ENCODE measurements around the gene PTCH2.
"Not testable (repeated sequence)": the region's sequence is repeated elsewhere in the genome, so short reads cannot be mapped to it uniquely, and the experiment has no call there.

Gene PTCH2

GRCh38 chr1:44839576-44839975, 3.5 kb downstream of the PTCH2 start:
- DNase-seq, result no peak

DNA sequence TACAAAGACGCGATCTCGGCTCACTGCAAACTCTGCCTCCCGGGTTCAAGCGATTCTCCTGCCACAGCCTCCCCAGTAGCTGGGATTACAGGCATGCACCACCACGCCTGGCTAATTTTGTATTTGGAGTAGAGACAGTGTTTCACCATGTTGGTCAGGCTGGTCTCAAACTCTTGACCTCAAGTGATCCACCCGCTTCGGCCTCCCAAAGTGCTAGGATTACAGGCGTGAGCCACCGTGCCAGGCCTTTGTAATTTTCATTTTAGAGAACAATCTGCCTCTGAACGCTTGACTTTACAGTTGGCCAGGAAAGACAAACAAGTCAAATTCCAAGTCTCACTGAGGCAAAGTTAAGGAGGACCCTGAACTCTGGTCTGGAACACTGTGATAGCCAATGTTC, 4.8 kb downstream of the PTCH2 start:
- not testable (repeated sequence) for DNase-seq

GRCh38 chr1:44835738-44836675, 7.0 kb downstream of the PTCH2 start:
- peak; percentile 91 to 95 for DNase-seq

GRCh38 chr1:44834328-44834727, 8.7 kb downstream of the PTCH2 start:
- DNase-seq, result no peak

DNA sequence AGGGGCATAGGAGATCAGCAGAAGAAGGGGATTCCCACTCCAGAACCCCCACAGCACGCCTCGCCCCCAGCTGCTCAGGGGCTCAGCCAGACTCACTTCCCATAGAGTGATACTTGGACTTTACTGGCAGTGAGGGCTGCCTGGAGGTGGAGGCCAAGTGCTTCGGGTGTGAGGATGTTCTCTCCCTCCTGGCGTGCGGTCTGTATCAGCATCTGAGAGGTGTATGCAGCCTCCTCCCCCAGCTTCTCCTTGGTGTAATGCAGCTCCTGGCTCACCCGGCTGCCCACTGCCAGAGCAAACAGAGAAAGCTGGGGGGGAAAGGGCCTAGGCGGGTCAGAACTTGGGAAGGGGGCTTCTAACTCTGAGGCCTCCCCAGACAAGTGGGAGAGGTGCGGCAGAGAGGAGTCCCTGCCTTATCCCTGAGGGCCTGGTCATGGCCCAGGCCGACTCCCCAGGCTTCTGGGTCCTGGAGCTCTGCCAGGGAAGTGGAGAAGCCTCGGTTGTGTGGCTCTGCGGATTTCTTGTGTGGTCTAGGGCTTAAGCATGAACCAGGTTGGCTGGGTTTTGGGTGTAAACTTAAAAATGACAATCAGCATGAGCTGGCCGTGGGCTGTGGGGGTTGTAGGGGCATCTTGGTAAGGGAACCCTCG, 10.9 kb downstream of the PTCH2 start:
- no peak for DNase-seq

GRCh38 chr1:44831516-44831915, 11.5 kb downstream of the PTCH2 start:
- DNase-seq, result no peak

DNA sequence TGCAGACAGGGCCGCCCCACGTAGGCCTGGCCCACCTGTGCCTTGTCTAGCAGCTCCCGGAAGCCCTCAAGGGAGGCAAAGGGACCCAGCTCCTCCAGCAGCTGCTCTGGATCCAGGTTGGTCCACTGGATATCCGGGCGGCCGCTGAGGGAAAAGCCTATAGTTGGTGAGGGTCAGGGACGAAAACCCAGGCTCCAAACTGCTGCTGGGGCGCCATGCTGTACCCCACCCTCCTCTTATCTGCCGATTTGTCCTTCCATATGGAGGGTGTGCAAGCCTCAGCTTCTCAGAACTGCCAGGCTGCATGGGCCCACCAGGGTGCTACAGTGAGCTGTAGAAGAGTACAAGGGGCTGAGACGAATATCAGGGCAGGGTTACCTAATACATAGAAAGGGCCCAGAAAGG, 12.2 kb downstream of the PTCH2 start:
- no peak for DNase-seq

GRCh38 chr1:44829506-44830384, 13.3 kb downstream of the PTCH2 start:
- DNase-seq, result no peak

DNA sequence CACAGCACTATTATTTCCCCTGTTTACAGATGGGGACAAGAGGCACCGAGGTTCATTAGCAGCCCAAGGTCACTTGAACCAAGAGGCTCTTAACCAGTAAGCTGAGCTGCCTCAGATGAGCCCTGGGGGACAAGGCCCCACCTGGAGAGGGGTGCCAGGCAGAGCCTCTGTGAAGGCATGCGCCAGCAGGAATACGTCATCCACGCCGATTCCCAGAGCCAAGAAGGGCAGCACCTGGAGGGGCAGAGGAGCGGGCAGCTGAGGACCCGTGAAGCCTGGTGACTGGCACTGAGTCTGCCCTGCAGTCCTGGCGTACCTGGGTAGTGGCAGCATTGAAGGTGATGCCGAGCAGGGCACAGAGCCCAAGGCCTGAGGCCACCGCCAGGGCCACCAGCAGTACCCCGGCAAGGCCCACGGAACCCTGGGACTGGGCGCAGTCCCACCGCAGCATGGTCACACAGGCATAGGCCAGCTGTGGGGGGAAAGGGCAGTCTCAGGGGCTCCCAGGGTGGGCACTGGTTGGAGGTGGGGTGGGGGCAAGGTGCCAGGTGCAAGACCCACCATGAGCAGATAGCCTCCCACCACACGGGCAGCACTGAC, 14.1 kb downstream of the PTCH2 start:
- no peak for DNase-seq

DNA sequence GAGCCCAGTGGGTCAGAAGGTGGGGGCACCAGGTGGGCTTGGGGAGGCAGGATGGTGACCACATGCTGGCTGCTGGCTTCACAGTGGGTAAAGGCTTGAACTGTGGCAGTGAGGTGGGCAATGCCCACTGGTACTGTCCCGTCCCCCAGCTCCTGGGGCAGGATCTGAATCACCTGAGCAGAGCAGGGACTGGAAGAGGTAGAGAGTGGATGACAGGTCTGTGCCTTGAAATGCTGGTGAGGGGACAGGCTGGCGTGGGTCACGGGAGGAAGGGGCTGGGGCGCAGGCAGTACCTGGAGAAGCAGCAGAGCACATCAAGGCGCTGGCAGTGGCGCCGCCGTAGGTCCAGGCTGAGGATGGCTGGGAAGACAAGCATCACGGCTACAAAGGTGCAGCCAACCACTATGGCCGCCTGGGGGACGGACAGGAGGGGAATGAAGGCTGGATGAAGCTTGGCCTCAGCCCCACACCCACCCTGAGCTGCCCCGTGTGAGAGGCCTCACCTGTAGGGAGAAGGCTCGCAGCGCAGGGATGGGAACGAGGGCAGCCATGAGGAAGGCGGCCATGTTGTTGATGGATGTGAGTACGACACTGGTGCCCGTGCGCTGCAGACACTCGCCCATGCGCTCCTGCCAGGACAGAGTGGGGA, 14.9 kb downstream of the PTCH2 start:
- no peak for DNase-seq

DNA sequence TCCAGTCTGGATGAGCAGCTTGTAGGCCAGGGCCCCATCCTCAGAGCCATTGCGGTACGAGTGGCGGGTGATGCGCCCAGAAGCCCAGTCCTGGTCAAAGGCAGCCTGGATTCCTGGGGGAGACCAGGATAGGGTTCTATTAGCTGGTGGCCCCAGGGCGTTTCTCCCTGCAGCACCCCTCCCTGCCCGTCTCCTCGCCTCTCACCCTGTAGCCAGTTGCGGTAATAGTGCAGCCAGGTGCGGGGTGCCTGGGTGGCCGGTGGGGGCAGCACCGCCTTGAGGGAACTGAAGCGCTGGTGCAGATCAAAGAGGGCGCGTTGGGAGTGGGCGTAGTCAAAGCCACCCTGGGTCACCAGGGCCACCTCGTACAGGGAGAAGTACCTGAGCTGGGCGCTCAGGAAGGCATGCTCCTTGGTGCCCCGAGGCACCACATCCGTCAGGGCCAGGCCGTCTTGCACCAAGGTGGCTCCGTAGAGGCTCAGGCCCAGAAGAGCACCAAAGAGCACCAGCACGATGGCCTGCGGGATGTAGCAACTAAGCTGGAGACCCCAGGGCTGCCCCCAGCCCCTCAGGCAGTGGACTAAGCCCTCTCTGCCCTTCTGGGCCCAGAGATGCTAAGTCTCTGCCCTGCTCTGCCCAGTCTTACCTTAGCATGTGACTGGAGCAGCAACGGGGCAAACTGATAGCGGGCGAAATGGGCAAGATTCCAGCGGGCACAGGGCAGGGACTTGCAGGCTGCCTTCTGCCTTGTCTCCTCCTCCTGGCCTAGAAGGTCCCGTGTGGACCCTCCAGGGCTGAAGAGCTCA, 15.7 kb downstream of the PTCH2 start:
- no peak for DNase-seq

- DNase-seq, result no peak
These were observed 16.5 kb downstream of the PTCH2 start for GRCh38 chr1:44826375-44827196.

GRCh38 chr1:44824392-44824791, 18.7 kb downstream of the PTCH2 start:
- DNase-seq, result not testable (repeated sequence)

GRCh38 chr1:44822981-44823451, 20.0 kb downstream of the PTCH2 start:
- no peak for DNase-seq

- no peak for DNase-seq
These were observed 20.8 kb downstream of the PTCH2 start for GRCh38 chr1:44822131-44822701.

DNA sequence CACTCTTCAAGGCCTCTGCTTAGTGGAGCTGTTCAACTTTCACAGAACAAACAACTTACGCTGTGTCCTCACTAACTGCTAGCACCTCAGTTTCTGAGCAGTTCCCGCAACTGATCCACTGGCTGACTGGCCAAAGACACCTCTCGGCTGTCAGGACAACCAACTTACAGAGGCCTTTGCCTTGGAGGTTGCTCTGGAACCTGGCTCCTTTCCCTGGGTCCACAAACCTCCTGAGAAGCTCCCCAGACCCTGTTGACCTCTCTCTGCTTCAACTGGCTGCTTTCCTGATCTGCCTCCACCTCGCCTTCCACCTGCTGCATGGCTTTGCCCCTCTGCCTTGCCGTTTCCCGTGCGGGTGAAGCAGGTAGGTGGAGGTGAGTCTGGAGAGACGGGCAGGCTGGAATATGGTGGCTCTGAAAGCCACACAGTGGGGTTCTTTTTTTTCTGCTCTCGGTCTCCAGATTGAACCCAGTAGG, 21.8 kb downstream of the PTCH2 start:
- DNase-seq, result no peak

- peak in 1 of 2 donors; percentile 11 for DNase-seq
These were observed 22.5 kb downstream of the PTCH2 start for GRCh38 chr1:44820328-44821239.

- peak; percentile 82 to 84 for DNase-seq
These were observed 23.3 kb downstream of the PTCH2 start for GRCh38 chr1:44819608-44820327.

Measured in stimulated activated CD4-positive, alpha-beta T cell treated with anti-CD3 and anti-CD28 coated beads, Interleukin-2, amount 100 ng/mL, for 24 hours (primary cell).